B cell (primary cell): ENCODE results near the gene PNPLA2. TPM values are rescaled to one million over a fixed set of nuclear protein-coding genes. Genes with fewer than 3 reads are reported as not detected.

ENCODE experiments used
- ATAC-seq: fragments of 200-7000 bp; cut with Tn5 transposase; one replicate; pipeline ENCODE4 v1.10.0; 2021; ENCODE audit warnings: low read depth, mild to moderate bottlenecking, moderate number of reproducible peaks, moderate library complexity
- CTCF ChIA-PET: fragments of 350-600 bp; sonication (Branson Sonifier 250); formaldehyde crosslinking; loops from one replicate; lab custom pipeline; 2021; ENCODE audit warnings: antibody characterized with exemption, inconsistent platforms; lab: Charles Lee
- POLR2A ChIA-PET: fragments of 350-600 bp; sonication (Branson Sonifier 250); formaldehyde crosslinking; loops from one replicate; lab custom pipeline; 2021; ENCODE audit warnings: antibody characterized with exemption; lab: Charles Lee
- DNase-seq: peaks from one replicate; pipeline ENCODE4 v3.0.0; 2013
- H2AFZ ChIP-seq: 2 replicates; pipeline ENCODE4 v1.6.1; 2012; ENCODE audit warnings: mild to moderate bottlenecking, low read depth, low read length; ENCODE audit not compliant: insufficient read depth, poor library complexity, severe bottlenecking
- H3K27ac ChIP-seq, 2 donors: 1 replicate in 1 of 2; 2 replicates in 1 of 2; pipeline ENCODE4 v1.5.1; 2012 to 2013; ENCODE audit warnings: low read length in 2 of 2, mild to moderate bottlenecking in 2 of 2, moderate library complexity in 1 of 2
- H3K27me3 ChIP-seq, 4 experiments: fragments of 200-600 bp in 1 of 4; sonication (generic) in 1 of 4; replicated peaks in 1 of 4; 1 replicate in 2 of 4; 2 replicates in 2 of 4; pipeline versions ENCODE4 v1.6.1 to v1.7.0; 2013 to 2016; ENCODE audit warnings: low read length in 3 of 4, mild to moderate bottlenecking in 2 of 4, mixed read lengths in 1 of 4, moderate library complexity in 1 of 4; ENCODE audit not compliant: insufficient read depth in 4 of 4, control insufficient read depth in 3 of 4; ENCODE audit errors: control extremely low read depth in 1 of 4
- H3K36me3 ChIP-seq, 2 experiments: replicated peaks in 1 of 2; 1 replicate in 1 of 2; 2 replicates in 1 of 2; pipeline versions ENCODE4 v1.6.1 to v1.7.1; 2013; ENCODE audit warnings: low read length in 1 of 2; ENCODE audit not compliant: insufficient read depth in 2 of 2, control insufficient read depth in 1 of 2; ENCODE audit errors: control extremely low read depth in 1 of 2, extremely low read depth in 1 of 2
- H3K4me1 ChIP-seq, 2 donors: fragments of 200-600 bp in 1 of 2; sonication (generic) in 1 of 2; 1 replicate in 1 of 2; 2 replicates in 1 of 2; pipeline versions ENCODE4 v1.5.1 to v1.6.1; 2013 to 2017; ENCODE audit warnings: low read length in 2 of 2; ENCODE audit not compliant: control insufficient read depth in 2 of 2, insufficient read depth in 2 of 2
- H3K4me2 ChIP-seq: replicated peaks from 2 replicates; pipeline ENCODE3; 2012; ENCODE audit warnings: mild to moderate bottlenecking, low read depth, low read length; ENCODE audit not compliant: poor library complexity, severe bottlenecking
- H3K4me3 ChIP-seq, 5 experiments: fragments of 200-600 bp in 1 of 5; sonication (generic) in 1 of 5; 1 replicate in 3 of 5; 2 replicates in 2 of 5; pipeline versions ENCODE4 v1.5.1 to v1.7.0; 2011 to 2016; ENCODE audit warnings: low read length in 4 of 5, mild to moderate bottlenecking in 4 of 5, low read depth in 2 of 5, control low read depth in 1 of 5, moderate library complexity in 1 of 5; ENCODE audit not compliant: insufficient read depth in 1 of 5; ENCODE audit errors: control extremely low read depth in 1 of 5, extremely low read depth in 1 of 5
- H3K79me2 ChIP-seq: fragments of 200-600 bp; sonication (generic); one replicate; pipeline ENCODE4 v1.6.0; 2016; ENCODE audit warnings: low read length; ENCODE audit not compliant: control insufficient read depth, insufficient read depth
- H3K9ac ChIP-seq: fragments of 200-600 bp; sonication (generic); 2 replicates; pipeline ENCODE4 v1.6.1; 2017; ENCODE audit warnings: mild to moderate bottlenecking, low read length, moderate library complexity
- H3K9me3 ChIP-seq, 3 donors: one replicate each; pipeline versions ENCODE4 v1.6.1 to v1.7.1; 2013; ENCODE audit warnings: low read length in 2 of 3; ENCODE audit not compliant: control insufficient read depth in 2 of 3, insufficient read depth in 1 of 3; ENCODE audit errors: control extremely low read depth in 1 of 3
- H4K20me1 ChIP-seq: 2 replicates; pipeline ENCODE4 v1.6.0; 2012; ENCODE audit warnings: mild to moderate bottlenecking, low read length; ENCODE audit not compliant: insufficient read depth, control insufficient read depth, poor library complexity, severe bottlenecking
- H3K27ac Mint-ChIP-seq: one replicate; pipeline ENCODE4 v1.8.0; 2021; ENCODE audit warnings: mixed read lengths
- H3K27me3 Mint-ChIP-seq: one replicate; pipeline ENCODE4 v1.8.0; 2021; ENCODE audit warnings: mixed read lengths
- H3K4me1 Mint-ChIP-seq: one replicate; pipeline ENCODE4 v1.8.0; 2021; ENCODE audit warnings: mixed read lengths
- H3K4me3 Mint-ChIP-seq: one replicate; pipeline ENCODE4 v1.8.0; 2021; ENCODE audit warnings: mixed read lengths
- H3K9me3 Mint-ChIP-seq: one replicate; pipeline ENCODE4 v1.8.0; 2022; ENCODE audit warnings: mixed read lengths; ENCODE audit not compliant: insufficient read depth
- CTCF ChIP-seq: fragments of 200-600 bp; IDR thresholded peaks from one replicate; pipeline ENCODE4 v1.8.0; 2022; ENCODE audit warnings: antibody characterized with exemption, mild to moderate bottlenecking
- EZH2 ChIP-seq: IDR thresholded peaks from 2 replicates; pipeline ENCODE4 v1.6.1; 2012; ENCODE audit warnings: borderline replicate concordance, low read depth, mild to moderate bottlenecking, moderate library complexity, low read length; ENCODE audit not compliant: insufficient read depth, poor library complexity, severe bottlenecking
- WGBS: methylation state at CpG from one replicate; pipeline ENCODE4 v1.1.5; 2013; ENCODE audit warnings: missing lambda C conversion rate; ENCODE audit not compliant: insufficient coverage; 5-methylcytosine and 5-hydroxymethylcytosine counted together
- intact Hi-C: fragments of 100-400 bp; cut with micrococcal nuclease; formaldehyde crosslinking; loops from one replicate; pipeline ENCODE4 v1.10.0; 2022
- polyA plus RNA-seq: library from polyadenylated mRNA; depleted of rRNA; stranded (reverse); fragments of >200 nt; gene quantifications from 2 replicates; pipeline ENCODE4 v1.2.3, GENCODE V29; 2012
- total RNA-seq, 2 donors: library from RNA; stranded (reverse); fragments of 120-200 nt in 1 of 2; gene quantifications; 1 replicate in 1 of 2; 2 replicates in 1 of 2; pipeline versions ENCODE4 v1.2.3 to v1.2.4, GENCODE V29; 2013 to 2022

The PNPLA2 gene
- total and polyA plus RNA-seq, 2 donors (not counting 1 experiment from before 2014, with no cell fraction given) = 208 to 276 TPM

GRCh38 chr11:839875-840617 lies 21.3 kb downstream of the PNPLA2 start:
- H3K4me1 Mint-ChIP-seq = peaks cover 27% of the 10 kb centered on the region
- H3K4me3 Mint-ChIP-seq = peak overlapping the region; percentile 72
- 96% methylated on average over 20 of the region's 25 CpGs for WGBS
- Histone ChIP-seq H4K20me1 (peaks cover 48% of the 10 kb centered on the region), H3K9me3 (no peaks in the 10 kb centered on the region), H3K79me2 (peaks cover 20% of the 10 kb centered on the region), H3K36me3 (peaks cover 0 to 19% of the 10 kb centered on the region in 2 experiments), H3K27me3 (peaks cover 0 to 21% (median 7%) of the 10 kb centered on the region in 4 experiments), H3K4me1 (peaks cover 26 to 37% of the 10 kb centered on the region in 2 donors), H3K4me2 (no peak overlapping the region), H2AFZ (no peak overlapping the region), H3K27ac (no peak overlapping the region), H3K4me3 (no peak overlapping the region), H3K9ac (no peak overlapping the region)
- peak overlapping the region; percentile 37 for H3K27ac Mint-ChIP-seq
- ATAC-seq (no peak), DNase-seq (no peak)
- intact Hi-C loops = loop anchor here (5.0 kb wide), 1 partner anchor 1012 kb away; the partner anchor contains the start of gene LSP1
- POLR2A ChIA-PET = interaction anchor here (0.7 to 5.2 kb wide), 2 partner anchors 15 to 21 kb away, joined by 4 to 29 read pairs; partner anchors contain the start of gene PNPLA2
- CTCF ChIA-PET = no interaction called here
- TF ChIP-seq EZH2 (no peak), CTCF (no peak)
- H3K9me3 Mint-ChIP-seq = no peaks in the 10 kb centered on the region
- no peaks in the 10 kb centered on the region for H3K27me3 Mint-ChIP-seq

GRCh38 chr11:841981-842369 lies 23.3 kb downstream of the PNPLA2 start:
- peaks cover 0 to 19% of the 10 kb centered on the region in 2 experiments for H3K36me3 ChIP-seq
- peak overlapping the region; percentile 96 for H2AFZ ChIP-seq
- Mint-ChIP-seq H3K27ac (peak overlapping the region; percentile 91), H3K4me1 (peaks cover 27% of the 10 kb centered on the region), H3K9me3 (no peaks in the 10 kb centered on the region), H3K27me3 (no peaks in the 10 kb centered on the region), H3K4me3 (peak overlapping the region; percentile 88)
- TF ChIP-seq CTCF (no peak), EZH2 (no peak)
- H4K20me1 ChIP-seq = peaks cover 43% of the 10 kb centered on the region
- peak overlapping the region in 1 of 2 donors; percentile 93 for H3K27ac ChIP-seq
- peak overlapping the region; percentile 85 for H3K9ac ChIP-seq
- peak overlapping the region; percentile 88 for H3K4me2 ChIP-seq
- H3K79me2 ChIP-seq = peaks cover 20% of the 10 kb centered on the region
- 1% methylated on average over 21 of the region's 27 CpGs for whole genome bisulfite sequencing
- no peaks in the 10 kb centered on the region for H3K9me3 ChIP-seq
- intact Hi-C loops = loop anchor here (1.0 to 5.0 kb wide), 5 partner anchors 9 to 1010 kb away; partner anchors contain the start of genes CHID1, LSP1 and RPLP2
- CTCF ChIA-PET = no interaction called here
- POLR2A ChIA-PET = interaction anchor here (1.2 to 5.2 kb wide), 4 partner anchors 13 to 48 kb away, joined by 3 to 29 read pairs (median 15); partner anchors contain the start of genes CRACR2B, PNPLA2 and RPLP2
- peaks cover 26 to 37% of the 10 kb centered on the region in 2 donors for H3K4me1 ChIP-seq
- ATAC-seq (peak; percentile 29), DNase-seq (no peak)
- H3K27me3 ChIP-seq = peaks cover 0 to 26% (median 6%) of the 10 kb centered on the region in 4 experiments
- peak overlapping the region; percentile 69 to 96 (median 76) for H3K4me3 ChIP-seq
